SH-SY5Y (cell line): ENCODE measurements around the gene COL4A3.

ENCODE experiments used
- GATA2 ChIP-seq: IDR thresholded peaks from 2 replicates; pipeline ENCODE4 v1.6.1; 2011; ENCODE audit warnings: mild to moderate bottlenecking, low read depth, low read length
- GATA3 ChIP-seq: IDR thresholded peaks from 2 replicates; pipeline ENCODE4 v1.6.1; 2011; ENCODE audit warnings: low read depth, mild to moderate bottlenecking, low read length, moderate library complexity

- TF ChIP-seq GATA2 = no peak
- TF ChIP-seq GATA3 = no peak
These were observed 21.3 kb downstream of the COL4A3 start for GRCh38 chr2:227185615-227186232.
